ENCODE measurements around the gene CNTNAP4. TPM values are rescaled to one million over a fixed set of nuclear protein-coding genes. Genes with fewer than 3 reads are reported as not detected.
A peak's percentile ranks its signal among the peaks of the same experiment; 100 is the strongest.

CNTNAP4 gene
- polyA plus RNA-seq, 1 of the 3 experiments (the other 2 are of a cell fraction) = not detected

DNA sequence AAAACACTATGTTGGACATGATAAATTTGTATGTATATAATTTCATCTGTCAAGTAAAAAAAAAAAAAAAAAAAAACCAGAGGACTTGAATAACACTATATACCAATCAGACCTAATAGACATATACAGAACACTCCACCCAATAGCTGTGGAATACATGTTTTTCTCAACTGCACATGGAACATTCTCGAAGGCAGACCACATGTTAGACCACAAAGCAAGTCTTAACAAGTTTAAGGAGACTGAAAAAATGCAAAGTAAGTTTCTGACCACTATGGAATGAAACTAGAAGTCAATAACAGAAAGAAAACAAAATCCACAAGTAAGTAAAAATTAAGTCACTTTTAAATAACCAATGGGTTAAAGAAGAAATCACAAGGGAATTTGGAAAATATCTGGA, 8.4 kb upstream of the CNTNAP4 start (continued):
- TF ChIP-seq, protein P1, sequence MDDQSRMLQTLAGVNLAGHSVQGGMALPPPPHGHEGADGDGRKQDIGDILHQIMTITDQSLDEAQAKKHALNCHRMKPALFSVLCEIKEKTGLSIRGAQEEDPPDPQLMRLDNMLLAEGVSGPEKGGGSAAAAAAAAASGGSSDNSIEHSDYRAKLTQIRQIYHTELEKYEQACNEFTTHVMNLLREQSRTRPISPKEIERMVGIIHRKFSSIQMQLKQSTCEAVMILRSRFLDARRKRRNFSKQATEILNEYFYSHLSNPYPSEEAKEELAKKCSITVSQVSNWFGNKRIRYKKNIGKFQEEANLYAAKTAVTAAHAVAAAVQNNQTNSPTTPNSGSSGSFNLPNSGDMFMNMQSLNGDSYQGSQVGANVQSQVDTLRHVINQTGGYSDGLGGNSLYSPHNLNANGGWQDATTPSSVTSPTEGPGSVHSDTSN (IDR thresholded peaks at IDR 0.05) = no peak

DNA sequence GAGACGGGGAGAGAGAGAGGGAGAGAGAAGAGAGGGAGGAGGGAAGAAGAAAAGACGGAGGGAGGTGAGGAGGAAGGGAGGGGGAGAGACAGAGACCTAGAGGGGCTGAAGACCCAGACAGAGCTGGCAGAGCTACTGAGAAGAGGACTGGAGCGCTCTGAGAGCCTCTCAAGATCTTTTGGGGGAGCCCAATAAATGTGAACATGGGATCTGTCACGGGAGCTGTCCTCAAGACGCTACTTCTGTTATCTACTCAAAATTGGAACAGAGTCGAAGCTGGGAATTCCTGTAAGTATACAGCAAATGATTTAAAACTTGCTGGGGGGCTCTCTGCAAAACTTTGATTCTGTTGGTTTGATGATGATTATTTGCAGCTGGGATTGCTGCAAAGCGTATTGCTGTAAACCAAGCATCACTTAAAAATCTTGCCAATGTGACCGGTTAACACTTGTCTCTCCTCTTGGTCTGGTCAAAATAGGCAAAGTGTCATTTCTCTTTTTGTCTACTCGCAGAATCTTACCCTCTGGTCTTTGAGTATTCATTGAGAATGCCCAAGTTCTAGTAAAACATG, 344 bp downstream of the CNTNAP4 start:
- Histone ChIP-seq H3K4me1 (ENCODE audit: control insufficient read depth in 1 of 2, insufficient read depth in 2 of 2, low read depth in 1 of 2, low read length in 1 of 2) (no peaks in the 10 kb centered on the region; a peak in 2 of 4 replicates), H3K27ac (ENCODE audit: low read depth in 2 of 2, low read length in 1 of 2) (no peak overlapping the region), H3K9me3 (no peaks in the 10 kb centered on the region), H3K4me3 (ENCODE audit: low read depth in 2 of 2, low read length in 1 of 2) (peak overlapping the region in 1 of 2 experiments; percentile 24; a peak in 1 of 4 replicates), H3K4me2 (no peak overlapping the region), H2AFZ (ENCODE audit: low read depth) (no peak overlapping the region), H4K20me1 (ENCODE audit: insufficient read depth) (no peaks in the 10 kb centered on the region), H3K9me2 (no peaks in the 10 kb centered on the region), H3K9ac (no peak overlapping the region), H3F3A (replicated peaks; ENCODE audit: insufficient read depth) (no peaks in the 10 kb centered on the region), H3K27me3 (ENCODE audit: insufficient read depth) (no peaks in the 10 kb centered on the region), H3K36me3 (replicated peaks in 1 of 2; ENCODE audit: control insufficient read depth in 1 of 2, insufficient read depth in 2 of 2, low read length in 1 of 2) (no peaks in the 10 kb centered on the region), H3K79me2 (ENCODE audit: insufficient read depth) (no peaks in the 10 kb centered on the region)
- TF ChIP-seq, protein P2, sequence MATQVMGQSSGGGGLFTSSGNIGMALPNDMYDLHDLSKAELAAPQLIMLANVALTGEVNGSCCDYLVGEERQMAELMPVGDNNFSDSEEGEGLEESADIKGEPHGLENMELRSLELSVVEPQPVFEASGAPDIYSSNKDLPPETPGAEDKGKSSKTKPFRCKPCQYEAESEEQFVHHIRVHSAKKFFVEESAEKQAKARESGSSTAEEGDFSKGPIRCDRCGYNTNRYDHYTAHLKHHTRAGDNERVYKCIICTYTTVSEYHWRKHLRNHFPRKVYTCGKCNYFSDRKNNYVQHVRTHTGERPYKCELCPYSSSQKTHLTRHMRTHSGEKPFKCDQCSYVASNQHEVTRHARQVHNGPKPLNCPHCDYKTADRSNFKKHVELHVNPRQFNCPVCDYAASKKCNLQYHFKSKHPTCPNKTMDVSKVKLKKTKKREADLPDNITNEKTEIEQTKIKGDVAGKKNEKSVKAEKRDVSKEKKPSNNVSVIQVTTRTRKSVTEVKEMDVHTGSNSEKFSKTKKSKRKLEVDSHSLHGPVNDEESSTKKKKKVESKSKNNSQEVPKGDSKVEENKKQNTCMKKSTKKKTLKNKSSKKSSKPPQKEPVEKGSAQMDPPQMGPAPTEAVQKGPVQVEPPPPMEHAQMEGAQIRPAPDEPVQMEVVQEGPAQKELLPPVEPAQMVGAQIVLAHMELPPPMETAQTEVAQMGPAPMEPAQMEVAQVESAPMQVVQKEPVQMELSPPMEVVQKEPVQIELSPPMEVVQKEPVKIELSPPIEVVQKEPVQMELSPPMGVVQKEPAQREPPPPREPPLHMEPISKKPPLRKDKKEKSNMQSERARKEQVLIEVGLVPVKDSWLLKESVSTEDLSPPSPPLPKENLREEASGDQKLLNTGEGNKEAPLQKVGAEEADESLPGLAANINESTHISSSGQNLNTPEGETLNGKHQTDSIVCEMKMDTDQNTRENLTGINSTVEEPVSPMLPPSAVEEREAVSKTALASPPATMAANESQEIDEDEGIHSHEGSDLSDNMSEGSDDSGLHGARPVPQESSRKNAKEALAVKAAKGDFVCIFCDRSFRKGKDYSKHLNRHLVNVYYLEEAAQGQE (IDR thresholded peaks at IDR 0.05; ENCODE audit: low read depth, low read length) = no peak
- TF ChIP-seq, protein P3, sequence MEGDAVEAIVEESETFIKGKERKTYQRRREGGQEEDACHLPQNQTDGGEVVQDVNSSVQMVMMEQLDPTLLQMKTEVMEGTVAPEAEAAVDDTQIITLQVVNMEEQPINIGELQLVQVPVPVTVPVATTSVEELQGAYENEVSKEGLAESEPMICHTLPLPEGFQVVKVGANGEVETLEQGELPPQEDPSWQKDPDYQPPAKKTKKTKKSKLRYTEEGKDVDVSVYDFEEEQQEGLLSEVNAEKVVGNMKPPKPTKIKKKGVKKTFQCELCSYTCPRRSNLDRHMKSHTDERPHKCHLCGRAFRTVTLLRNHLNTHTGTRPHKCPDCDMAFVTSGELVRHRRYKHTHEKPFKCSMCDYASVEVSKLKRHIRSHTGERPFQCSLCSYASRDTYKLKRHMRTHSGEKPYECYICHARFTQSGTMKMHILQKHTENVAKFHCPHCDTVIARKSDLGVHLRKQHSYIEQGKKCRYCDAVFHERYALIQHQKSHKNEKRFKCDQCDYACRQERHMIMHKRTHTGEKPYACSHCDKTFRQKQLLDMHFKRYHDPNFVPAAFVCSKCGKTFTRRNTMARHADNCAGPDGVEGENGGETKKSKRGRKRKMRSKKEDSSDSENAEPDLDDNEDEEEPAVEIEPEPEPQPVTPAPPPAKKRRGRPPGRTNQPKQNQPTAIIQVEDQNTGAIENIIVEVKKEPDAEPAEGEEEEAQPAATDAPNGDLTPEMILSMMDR (IDR thresholded peaks at IDR 0.05) = no peak
- TF ChIP-seq, protein P4, sequence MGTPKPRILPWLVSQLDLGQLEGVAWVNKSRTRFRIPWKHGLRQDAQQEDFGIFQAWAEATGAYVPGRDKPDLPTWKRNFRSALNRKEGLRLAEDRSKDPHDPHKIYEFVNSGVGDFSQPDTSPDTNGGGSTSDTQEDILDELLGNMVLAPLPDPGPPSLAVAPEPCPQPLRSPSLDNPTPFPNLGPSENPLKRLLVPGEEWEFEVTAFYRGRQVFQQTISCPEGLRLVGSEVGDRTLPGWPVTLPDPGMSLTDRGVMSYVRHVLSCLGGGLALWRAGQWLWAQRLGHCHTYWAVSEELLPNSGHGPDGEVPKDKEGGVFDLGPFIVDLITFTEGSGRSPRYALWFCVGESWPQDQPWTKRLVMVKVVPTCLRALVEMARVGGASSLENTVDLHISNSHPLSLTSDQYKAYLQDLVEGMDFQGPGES (IDR thresholded peaks at IDR 0.05; ENCODE audit: low read depth, low read length) = no peak
- TF ChIP-seq, protein P5, sequence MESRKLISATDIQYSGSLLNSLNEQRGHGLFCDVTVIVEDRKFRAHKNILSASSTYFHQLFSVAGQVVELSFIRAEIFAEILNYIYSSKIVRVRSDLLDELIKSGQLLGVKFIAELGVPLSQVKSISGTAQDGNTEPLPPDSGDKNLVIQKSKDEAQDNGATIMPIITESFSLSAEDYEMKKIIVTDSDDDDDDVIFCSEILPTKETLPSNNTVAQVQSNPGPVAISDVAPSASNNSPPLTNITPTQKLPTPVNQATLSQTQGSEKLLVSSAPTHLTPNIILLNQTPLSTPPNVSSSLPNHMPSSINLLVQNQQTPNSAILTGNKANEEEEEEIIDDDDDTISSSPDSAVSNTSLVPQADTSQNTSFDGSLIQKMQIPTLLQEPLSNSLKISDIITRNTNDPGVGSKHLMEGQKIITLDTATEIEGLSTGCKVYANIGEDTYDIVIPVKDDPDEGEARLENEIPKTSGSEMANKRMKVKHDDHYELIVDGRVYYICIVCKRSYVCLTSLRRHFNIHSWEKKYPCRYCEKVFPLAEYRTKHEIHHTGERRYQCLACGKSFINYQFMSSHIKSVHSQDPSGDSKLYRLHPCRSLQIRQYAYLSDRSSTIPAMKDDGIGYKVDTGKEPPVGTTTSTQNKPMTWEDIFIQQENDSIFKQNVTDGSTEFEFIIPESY (IDR thresholded peaks at IDR 0.05; ENCODE audit: borderline replicate concordance, low read depth) = no peak
- no peak for TF ChIP-seq SIN3A (IDR thresholded peaks at IDR 0.05; ENCODE audit: borderline replicate concordance, low read depth, low read length)
- TF ChIP-seq, protein P6, sequence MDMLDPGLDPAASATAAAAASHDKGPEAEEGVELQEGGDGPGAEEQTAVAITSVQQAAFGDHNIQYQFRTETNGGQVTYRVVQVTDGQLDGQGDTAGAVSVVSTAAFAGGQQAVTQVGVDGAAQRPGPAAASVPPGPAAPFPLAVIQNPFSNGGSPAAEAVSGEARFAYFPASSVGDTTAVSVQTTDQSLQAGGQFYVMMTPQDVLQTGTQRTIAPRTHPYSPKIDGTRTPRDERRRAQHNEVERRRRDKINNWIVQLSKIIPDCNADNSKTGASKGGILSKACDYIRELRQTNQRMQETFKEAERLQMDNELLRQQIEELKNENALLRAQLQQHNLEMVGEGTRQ (IDR thresholded peaks at IDR 0.05; ENCODE audit: borderline replicate concordance, low read depth, low read length) = no peak
- no peak for TF ChIP-seq MXI1 (IDR thresholded peaks at IDR 0.05; ENCODE audit: low read depth, low read length)
- no peak for TF ChIP-seq EZH2phosphoT487 (IDR thresholded peaks at IDR 0.05; ENCODE audit: borderline replicate concordance, low read depth)
- no peak for TF ChIP-seq SMC3 (IDR thresholded peaks at IDR 0.05; ENCODE audit: low read depth, low read length)
- no peak for TF ChIP-seq GABPA (IDR thresholded peaks at IDR 0.05; ENCODE audit: low read depth)
- TF ChIP-seq, protein P1 (IDR thresholded peaks at IDR 0.05) = no peak
- TF ChIP-seq FOXJ3 (CRISPR knock-in tag; IDR thresholded peaks at IDR 0.05) = no peak
- no peak for TF ChIP-seq NRF1 (IDR thresholded peaks at IDR 0.05; ENCODE audit: low read depth, low read length)
- DNase-seq = no peak
- ChIA-PET CTCF (interaction anchor here (1.0 to 8.1 kb wide), 10 partner anchors 10 to 893 kb away, joined by 3 to 84 read pairs (median 7); no protein-coding TSS in a partner anchor), POLR2A (interaction anchor here (1.1 kb wide), 1 partner anchor 379 kb away, joined by 3 read pairs; no protein-coding TSS in a partner anchor)
- WGBS (ENCODE audit: low lambda C conversion rate) = 42% methylated on average over 9 of the region's 9 CpGs

Data from SK-N-SH (cell line).